GM21786 (cell line): ENCODE results near the gene UGT3A2.
"Not testable (repeated sequence)": the region's sequence is repeated elsewhere in the genome, so short reads cannot be mapped to it uniquely, and the experiment has no call there.

Experiments
- ATAC-seq: cut with Tn5 transposase; IDR thresholded peaks from one replicate; pipeline ENCODE4 v1.9.1; 2021; ENCODE audit not compliant: unreplicated experiment

Gene UGT3A2

DNA sequence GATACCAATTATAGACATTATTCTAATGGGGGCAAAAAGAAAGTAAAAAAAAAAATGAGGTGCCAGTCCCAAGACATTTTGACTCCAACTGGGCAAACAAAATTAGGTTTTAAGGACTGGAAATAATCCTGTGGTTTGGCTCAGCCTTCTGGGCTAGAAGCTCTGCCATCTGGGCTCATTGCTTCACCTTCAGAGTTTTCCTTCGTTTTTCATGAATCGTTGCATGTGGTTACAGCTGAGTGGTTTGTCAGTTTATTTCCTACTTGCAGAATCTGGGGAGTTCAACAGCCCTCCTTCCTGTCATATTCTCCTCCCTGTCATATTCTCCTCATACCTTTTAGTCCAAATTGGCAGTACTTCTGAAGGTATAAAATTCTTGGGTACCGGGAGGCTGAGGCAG is 12.0 kb downstream of the UGT3A2 start:
- ATAC-seq: no peak

DNA sequence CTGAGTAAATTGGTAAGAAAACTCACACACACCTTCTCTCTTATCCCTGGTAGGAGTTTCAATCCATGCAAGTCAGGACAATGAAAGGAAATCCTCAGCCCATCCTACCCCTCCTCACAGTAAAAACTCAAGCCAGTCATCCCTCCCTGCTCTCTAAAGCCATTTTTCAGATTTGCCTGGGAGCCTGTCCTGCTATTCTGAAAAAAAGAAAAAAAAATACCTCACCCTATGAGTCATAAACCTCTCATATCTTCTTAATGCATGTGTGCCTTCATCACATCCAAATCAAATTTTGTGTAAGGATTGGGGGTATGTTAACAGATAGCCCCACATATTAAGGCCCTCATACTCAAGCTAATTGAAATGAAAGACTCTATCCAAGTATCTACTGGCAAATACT is 14.1 kb downstream of the UGT3A2 start:
- ATAC-seq: no peak

DNA sequence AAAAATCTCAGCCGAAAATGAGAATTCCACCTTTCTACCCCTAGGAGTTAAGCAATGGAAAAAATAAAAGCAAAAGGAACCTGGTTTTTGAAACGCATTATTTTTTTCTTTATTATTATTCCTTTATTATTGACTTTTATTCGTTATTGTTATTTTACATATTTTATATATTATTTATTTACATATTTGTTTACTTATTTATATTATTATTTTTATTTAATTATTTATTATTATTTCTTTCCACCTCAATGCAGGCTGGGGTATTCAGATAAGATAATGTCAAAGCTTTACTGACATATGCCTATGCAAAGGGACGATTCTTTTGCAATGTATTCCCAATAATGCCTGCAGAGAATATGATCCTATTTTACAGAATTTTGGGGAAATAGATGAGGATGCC is 16.7 kb downstream of the UGT3A2 start:
- ATAC-seq: no peak

DNA sequence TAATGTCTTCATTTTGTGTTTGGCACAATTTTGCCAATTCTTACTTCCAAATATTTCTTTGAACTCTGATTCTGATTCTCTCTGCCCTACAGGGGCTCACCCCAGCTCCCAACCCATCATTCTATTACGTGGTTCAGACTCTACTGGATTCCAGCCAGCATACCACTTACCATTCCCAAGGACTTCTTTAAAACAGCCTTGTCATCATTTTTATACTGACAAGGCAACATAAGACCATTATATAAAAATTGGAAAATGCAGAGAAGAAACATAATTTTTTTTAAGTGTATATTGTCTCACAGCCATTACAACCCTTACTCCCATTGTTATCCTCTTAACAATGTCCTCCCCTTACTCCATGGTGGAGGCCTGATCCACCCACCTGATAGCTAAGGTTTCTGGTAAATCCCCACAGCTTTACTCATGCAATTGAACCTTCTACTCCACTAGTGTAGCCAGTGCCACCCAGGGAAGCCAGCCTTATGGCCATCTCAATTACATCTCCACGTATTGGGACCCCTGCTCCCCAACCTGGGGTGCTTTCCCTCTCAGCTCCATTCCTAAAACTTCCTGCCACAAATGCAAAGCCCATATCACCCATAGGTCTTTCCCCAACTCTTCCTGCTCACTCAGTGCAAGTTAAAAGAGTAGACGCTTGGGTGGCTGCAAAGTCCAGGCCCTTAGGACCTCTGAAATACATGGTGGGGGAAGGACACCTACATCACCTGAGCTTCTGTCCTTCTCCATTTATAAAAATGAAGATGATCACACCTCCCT is 19.1 kb downstream of the UGT3A2 start:
- no peak for ATAC-seq

DNA sequence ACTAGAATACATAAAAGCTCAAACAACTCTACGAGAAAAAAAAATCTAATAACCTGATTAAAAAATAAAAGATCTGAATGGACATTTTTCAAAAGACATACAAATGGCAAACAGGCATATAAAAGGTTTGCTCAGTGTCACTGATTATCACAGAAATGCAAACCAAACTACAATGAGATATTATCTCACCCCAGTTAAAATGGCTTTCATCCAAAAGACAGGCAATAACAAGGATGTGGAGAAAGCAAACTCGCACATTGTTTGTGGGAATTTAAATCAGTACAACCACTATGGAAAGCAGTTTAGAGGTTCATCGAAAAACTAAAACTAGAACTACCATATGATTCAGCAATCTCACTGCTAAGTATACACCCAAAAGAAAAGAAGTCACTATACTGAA is 20.8 kb downstream of the UGT3A2 start:
- no peak for ATAC-seq

DNA sequence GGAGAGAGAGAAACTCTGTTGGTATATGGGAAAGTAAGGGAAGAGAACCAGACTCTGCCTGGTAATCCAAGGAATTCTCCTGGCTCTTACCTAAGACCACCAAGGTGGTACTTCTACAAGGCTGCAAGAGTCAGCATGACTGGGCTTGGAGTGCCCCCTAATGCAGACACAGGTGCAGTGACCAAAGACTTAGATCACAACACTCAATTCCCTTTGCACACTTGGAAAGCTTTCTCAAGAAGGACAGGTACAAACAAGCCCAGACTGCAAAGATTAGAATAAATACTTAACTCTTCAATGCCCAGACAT is 25.2 kb downstream of the UGT3A2 start:
- ATAC-seq: no peak

DNA sequence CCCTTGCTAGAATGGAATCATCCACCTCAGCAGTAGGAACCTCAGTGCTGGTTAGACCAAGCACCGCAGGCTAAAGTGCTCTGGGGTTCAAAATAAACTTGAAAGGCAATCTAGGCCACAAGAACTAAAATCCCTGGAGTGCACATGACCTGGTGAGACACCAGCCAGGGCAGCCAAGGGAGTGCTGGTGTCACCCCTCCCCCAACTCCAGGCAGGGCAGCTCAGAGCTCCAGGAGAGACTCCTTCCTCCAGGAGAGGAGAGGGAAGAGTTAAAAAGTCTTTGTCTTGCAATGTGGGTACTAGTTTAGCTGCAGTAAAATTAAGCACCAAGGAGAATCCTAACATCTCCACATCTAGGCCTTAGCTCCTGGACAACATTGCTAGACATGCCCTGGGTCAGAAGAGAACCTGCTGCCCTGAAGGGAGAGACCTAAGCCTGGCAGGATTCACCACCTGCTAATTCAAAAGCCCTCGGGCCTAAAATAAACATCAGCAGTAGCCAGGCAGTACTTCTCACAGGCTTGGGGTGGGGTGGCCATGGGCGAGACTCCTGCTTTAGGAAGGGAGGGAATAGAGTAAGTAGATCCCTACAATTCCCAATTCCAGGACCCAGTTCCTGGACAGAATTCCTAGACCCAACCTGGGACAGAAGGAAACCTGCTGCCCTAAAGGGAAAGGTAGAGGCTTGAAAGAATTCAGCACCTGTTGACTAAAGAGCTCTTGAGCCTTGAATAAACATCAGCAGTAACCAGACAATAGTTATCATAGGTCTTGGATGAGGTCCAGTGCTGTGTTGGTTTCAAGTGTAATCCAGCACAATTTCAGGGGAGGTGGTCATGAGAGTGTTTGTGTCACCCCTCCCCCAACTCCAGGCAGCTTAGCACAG is 25.8 kb downstream of the UGT3A2 start:
- no peak for ATAC-seq

DNA sequence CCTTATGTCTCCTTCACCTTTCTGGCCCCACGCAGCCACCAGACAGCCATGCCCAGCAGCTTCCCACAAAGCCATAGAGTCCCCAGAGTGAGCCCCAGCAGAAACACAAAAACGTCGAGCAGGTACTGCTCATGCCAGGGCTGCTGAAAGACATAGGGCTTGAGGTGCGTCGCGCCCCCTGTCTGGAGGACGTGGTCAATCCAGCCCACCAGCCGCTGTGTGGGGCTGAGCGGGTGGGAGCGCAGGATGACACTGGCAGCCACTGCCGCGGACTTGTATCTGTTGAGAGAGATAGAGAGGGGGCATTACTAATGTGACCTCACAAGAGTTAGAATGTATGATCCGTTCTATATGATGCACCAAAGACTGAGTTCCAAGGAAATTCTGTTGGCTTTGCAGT is 31.0 kb downstream of the UGT3A2 start:
- ATAC-seq: no peak

DNA sequence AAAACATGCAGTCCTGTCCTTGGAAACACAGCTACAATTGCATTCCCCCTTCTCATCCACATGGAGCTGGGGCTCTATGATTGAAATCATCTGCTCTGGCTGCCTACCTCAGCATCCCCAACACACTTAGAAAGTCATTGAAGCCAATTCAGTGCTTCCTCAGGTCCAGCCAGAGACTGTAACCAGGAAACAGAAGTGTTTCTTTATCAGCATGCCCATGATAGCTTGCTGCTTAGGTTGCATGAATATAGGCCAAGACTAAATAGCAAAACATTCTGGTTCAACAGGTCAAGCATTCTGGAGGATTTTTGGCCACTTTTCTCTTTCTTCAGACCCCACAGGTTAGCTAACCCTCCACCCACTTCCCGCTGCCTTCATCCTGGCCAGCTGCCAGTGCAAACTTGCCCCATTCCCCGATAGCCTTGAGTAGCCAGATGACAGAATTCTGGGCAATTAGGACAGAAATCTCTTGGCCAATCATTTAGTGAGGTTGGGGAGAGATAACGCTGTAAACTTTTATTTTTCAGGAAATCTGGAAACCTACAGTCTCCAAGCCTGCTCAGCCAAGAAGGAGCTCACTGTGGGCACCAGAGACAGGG is 32.0 kb downstream of the UGT3A2 start:
- not testable (repeated sequence) for ATAC-seq

DNA sequence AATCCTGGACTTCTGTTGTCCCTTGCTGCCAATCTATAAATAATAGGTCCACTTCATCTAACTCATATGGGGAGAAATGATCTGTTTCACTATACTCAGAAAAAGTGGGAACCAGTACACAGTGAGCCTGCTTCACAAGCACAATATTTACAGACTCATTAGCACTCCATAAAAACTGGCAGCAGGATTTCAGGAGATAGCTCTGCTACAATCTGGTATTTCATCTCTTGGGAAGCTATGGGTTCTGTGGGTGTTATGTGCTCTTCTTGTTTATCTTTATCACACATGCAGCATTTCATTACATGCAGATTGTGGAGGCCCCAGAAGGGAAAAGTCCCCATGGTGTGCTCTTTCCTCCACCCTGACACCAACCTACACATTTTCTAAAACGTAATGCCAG is 33.2 kb downstream of the UGT3A2 start:
- ATAC-seq: no peak

DNA sequence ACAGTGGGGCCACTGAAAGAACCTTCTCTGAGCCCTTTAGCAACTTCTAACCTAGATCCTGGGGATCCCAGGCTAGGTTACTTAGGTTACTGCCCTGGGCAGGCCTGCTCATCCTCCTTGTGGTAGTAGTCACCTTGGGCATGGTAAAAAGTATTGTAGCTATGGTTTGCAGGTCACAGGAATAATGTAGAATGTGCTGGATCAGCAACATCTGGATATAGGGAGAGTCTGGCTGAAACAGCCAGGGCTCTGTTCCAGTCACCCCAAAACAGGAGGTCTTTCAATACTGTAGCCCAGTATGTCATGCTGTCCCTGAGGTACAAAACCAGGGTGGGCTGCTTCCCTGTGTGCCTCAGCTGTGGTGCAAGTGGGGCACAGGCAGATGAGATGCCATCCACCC is 33.6 kb downstream of the UGT3A2 start:
- ATAC-seq: no peak

DNA sequence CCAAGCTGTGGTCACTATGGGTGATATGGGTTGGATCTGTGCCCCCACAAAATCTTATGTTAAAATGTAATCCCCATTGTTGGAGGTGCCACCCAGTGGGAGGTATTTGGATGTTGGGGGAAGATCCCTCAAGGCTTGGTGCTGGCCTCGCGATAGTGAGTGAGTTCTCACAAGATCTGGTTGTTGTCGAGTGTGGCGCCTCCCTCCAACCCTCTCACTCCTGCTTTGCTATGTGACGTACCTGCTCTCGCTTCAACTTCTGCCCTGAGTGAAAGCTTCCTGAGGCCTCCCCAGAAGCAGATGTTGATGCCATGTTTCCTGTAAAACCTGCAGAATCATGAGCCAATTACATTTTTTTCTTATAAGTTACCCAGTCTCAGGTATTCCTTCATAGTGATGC is 35.5 kb downstream of the UGT3A2 start:
- ATAC-seq: no peak

DNA sequence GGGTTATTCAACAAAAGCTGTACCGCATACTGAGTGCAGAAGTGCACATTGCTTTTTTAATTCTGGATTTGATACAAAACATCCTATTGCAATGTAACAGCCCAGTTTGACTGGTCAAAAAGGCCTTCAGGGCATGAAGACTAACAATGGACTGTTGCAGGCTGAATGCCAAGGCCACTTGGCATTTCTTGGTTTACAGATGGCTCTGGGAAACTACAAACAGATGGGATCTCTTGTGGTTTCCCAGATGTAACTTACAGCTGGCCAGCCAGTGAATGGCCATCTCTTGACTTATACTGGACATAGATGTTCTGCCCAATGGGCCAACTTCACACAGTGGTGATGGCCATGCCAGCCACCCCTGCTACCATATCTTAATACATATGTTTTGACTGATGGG is 36.8 kb downstream of the UGT3A2 start:
- no peak for ATAC-seq

DNA sequence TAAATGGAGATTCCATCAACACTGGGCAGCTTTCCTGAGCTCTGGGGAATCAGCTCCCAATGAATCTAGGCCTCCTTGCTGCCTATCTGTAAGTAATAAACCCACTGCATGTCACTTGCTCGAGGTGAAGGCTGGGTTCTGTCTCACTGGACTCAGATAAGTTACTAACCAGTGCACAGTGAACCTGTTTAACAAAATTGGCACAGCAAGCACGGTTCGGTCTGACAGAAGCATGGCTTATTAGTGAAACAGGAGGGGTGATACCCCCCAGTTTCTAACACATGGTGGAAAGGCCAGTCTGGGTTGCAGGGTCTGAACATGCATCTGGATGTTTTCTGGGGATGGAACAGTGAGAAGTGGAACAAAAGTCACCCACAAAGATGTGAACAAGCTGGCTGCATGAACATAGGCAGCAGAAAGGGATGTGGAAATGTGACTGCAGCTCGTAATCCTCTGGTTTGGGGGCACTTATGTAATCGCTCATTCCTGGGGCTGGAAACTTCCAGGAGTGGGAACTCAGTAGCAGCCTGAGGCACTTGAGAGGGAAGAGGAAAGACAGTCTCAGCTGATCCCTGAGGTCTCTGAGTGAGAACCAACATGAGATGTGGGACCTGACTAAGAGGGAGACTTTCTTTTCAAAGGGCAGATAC is 37.7 kb downstream of the UGT3A2 start:
- ATAC-seq: no peak

DNA sequence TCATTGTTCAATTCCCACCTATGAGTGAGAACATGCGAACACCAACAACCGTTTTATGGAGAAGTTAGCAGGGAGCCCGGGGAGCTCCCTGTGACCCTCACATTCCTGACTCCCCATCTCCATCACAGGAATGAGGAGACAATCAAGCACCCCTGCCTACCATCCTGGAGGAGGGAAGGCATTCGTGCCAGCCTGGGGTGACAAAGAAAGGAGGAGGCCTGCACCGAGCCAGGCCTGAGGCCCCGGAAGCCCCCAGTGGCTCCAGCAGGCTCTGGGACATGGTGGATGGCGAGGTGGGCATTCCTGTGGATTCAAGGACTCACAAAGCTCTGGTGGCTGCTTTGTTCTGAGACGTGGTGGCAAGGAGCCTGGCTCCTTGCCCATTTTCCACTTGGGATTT is 39.0 kb downstream of the UGT3A2 start:
- no peak for ATAC-seq

DNA sequence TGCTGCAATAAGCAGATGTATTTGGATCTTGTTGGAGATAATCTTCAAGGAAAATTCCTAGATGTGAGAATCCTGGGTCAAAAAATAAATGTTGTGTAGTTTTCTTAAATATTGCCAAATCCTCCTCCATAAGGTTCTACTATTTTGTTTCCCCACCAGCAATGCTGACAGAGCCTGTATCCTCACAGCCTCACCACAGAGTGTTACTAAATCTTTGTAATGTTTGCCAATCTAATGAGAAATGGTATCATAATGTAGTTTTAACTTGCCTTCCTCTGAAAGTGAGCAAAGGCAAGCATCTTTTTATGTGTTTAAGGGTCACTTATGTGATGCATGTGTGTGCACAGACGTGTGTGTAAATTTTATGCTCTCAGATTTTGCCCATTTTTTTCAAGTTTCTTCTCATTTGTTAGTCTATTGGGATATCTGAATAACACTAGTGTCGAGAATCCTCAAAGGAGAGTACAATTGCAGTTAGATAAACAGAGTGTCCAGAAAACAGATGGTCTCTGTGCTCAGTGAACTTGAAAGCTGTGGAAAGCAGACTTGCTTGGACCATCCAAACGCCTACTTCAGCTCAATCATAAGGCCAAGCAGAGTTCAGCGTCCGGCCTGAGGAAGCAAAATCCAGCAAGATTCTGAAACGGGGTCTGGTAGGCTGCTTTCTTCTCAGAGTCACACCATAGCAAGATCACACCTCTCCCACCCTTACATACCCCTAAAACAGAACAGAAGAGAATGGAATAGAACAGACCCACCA is 39.8 kb downstream of the UGT3A2 start:
- no peak for ATAC-seq

DNA sequence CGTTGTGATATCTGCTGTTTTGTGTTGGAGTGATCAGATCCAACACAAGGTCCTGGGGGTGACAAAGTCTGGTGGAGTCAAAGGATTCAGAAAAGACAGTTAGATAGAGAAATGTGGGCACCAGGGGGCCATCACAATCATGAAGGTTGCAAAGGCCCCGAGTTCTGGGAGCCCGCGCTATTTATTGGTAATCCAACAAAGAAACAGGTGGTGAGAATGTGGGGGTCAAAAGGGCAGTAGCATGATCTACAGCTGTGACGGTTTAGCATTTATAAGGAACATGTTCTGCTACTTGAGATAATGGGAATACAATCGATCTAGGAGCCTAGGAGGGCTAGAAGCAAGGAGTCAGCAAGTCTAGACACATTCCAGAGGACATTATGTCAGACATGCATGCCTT is 44.4 kb downstream of the UGT3A2 start:
- ATAC-seq: not testable (repeated sequence)

DNA sequence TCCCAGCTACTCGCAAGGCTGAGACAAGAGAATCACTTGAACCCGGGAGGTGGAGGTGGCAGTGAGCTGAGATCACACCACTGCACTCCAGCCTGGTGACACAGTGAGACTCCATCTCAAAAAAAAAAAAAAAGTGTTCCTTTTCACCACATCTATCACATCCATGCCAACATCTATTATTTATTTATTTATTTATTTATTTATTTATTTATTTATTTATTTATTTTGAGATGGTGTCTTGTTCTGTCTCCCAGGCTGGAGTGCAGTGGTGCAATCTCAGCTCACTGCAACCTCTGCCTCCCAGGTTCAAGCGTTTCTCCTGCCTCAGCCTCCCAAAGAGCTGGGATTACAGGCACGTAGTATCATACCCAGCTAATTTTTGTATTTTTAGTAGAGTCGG is 47.1 kb downstream of the UGT3A2 start:
- not testable (repeated sequence) for ATAC-seq

DNA sequence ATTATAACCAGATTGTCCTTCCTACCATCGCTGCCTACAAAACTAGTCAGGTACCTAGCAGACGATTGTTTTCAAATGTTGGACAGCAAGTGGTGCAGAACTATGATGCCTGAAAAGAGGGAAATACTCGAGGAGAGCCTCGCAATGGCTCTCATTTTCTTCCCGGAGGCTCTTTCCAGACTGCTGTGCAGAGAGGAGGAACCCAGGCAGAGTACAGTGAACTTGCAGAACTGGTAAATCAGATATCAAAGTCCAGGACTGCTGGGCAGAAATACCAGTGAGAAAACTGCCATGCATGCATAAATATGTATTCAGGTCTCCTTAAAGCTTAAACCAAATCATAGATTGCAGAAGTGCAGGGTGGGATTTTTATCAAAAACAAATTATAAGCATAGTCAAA is 49.1 kb downstream of the UGT3A2 start:
- ATAC-seq: no peak

DNA sequence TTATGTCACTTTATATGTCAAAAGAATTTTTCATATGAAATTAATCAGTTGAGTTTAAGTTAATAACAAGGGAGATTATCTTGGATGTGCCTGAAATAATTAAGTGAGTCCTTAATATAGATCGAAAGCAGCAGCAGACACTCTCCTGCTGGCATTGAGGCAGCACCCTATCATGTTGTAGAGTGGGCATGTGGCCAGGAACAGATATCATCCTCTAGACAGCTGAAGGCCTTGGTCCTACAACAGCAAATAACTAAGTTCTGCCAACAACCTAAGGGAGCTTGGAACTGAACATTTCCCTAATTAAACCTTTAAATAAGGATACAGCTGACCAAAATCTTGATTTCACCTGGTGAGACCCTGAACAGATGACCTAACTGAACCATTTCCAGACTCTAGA is 49.7 kb downstream of the UGT3A2 start:
- no peak for ATAC-seq

DNA sequence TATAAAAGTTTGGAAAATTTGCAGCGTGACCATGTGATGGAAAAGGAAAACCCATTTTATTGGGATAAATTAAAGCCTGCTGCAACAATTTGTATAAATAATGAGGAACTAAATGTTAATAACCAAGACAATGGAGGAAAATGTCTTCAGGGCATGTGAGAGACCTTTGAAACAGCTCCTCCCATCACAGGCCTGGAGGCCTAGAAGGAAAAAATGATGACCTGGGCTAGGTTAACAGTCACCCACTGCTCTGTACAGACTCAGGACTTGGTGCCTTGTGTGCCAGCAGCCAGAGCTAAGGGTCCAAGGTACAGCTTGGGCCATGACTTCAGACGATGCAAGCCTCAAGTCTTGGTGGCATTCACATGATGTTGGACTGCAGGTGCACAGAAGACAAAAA is 53.5 kb downstream of the UGT3A2 start:
- ATAC-seq: no peak
